ENCODE data around the gene SPINT2.
"Not testable (repeated sequence)": the region's sequence is repeated elsewhere in the genome, so short reads cannot be mapped to it uniquely, and the experiment has no call there.

SPINT2 gene

DNA sequence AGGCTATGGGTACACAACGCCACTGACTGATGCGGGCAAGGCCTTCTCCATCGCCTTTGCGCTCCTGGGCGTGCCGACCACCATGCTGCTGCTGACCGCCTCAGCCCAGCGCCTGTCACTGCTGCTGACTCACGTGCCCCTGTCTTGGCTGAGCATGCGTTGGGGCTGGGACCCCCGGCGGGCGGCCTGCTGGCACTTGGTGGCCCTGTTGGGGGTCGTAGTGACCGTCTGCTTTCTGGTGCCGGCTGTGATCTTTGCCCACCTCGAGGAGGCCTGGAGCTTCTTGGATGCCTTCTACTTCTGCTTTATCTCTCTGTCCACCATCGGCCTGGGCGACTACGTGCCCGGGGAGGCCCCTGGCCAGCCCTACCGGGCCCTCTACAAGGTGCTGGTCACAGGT, 62.2 kb downstream of the SPINT2 start:
- H3K36me3 ChIP-seq (ENCODE audit: control insufficient read depth, insufficient read depth, low read length) = peaks cover 20% of the 10 kb centered on the region
- no peaks in the 10 kb centered on the region for H3K4me1 ChIP-seq (ENCODE audit: control insufficient read depth, insufficient read depth, low read length)

DNA sequence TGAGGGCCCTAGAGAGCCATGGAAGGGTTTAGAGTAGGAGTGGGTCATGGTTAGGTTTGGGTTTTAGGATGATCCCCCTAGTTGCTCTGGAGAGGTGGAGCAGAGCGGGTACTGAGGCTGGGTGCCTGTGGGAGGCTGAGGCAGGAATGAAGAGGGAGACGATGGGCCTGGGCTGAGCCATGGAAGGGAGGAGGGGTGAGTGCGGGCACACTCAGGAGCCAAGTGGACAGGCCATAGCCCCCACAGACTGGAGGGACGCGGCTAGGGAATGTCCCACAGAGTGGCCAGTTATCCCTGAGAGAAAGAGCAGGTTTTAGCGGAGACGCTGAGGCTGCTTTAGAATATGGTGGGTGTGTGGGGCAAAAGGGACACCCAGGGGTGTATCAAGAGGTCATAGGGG, 65.3 kb downstream of the SPINT2 start:
- H3K36me3 ChIP-seq (ENCODE audit: control insufficient read depth, insufficient read depth, low read length) = peaks cover 20% of the 10 kb centered on the region
- no peaks in the 10 kb centered on the region for H3K27me3 ChIP-seq (ENCODE audit: control insufficient read depth, insufficient read depth, low read length)
- no peak overlapping the region for H3K27ac ChIP-seq (ENCODE audit: low read depth, low read length)

More for the DNA sequence above, 62.2 kb downstream of the SPINT2 start:
- Histone ChIP-seq H3K27ac (ENCODE audit: low read depth, low read length) (no peak overlapping the region), H3K9me3 (ENCODE audit: control insufficient read depth, insufficient read depth, low read length) (no peaks in the 10 kb centered on the region), H3K9ac (ENCODE audit: low read depth, low read length) (no peak overlapping the region), H3K27me3 (ENCODE audit: control insufficient read depth, insufficient read depth, low read length) (no peaks in the 10 kb centered on the region), H3K4me3 (ENCODE audit: low read depth, low read length) (no peak overlapping the region)

DNA sequence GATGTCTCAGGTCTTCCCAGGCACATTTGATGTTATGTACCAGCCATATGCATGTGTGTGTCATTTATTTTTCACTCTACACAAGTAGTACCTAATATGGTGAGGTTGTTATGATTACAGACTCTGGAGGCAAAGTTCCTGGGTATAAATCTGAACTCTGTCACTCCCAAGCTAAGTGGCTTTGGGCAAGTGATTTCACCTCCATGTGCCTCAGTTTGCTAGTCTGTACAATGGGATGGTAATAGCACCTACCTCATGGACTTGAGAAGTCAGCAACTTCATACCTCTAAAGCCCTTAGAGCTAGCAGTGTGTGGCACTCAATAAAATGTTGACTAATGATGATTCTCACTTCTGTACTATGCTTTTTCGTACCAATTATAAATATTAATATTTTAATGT, 67.4 kb downstream of the SPINT2 start:
- Histone ChIP-seq H3K4me1 (ENCODE audit: control insufficient read depth, insufficient read depth, low read length) (no peaks in the 10 kb centered on the region), H3K27ac (ENCODE audit: low read depth, low read length) (no peak overlapping the region), H3K27me3 (ENCODE audit: control insufficient read depth, insufficient read depth, low read length) (no peaks in the 10 kb centered on the region), H3K4me3 (ENCODE audit: low read depth, low read length) (no peak overlapping the region), H3K9me3 (ENCODE audit: control insufficient read depth, insufficient read depth, low read length) (no peaks in the 10 kb centered on the region), H3K36me3 (ENCODE audit: control insufficient read depth, insufficient read depth, low read length) (peaks cover 17% of the 10 kb centered on the region), H3K9ac (ENCODE audit: low read depth, low read length) (no peak overlapping the region)

More for the DNA sequence above, 65.3 kb downstream of the SPINT2 start:
- Histone ChIP-seq H3K9me3 (ENCODE audit: control insufficient read depth, insufficient read depth, low read length) (no peaks in the 10 kb centered on the region), H3K4me3 (ENCODE audit: low read depth, low read length) (no peak overlapping the region), H3K9ac (ENCODE audit: low read depth, low read length) (no peak overlapping the region), H3K4me1 (ENCODE audit: control insufficient read depth, insufficient read depth, low read length) (no peaks in the 10 kb centered on the region)

DNA sequence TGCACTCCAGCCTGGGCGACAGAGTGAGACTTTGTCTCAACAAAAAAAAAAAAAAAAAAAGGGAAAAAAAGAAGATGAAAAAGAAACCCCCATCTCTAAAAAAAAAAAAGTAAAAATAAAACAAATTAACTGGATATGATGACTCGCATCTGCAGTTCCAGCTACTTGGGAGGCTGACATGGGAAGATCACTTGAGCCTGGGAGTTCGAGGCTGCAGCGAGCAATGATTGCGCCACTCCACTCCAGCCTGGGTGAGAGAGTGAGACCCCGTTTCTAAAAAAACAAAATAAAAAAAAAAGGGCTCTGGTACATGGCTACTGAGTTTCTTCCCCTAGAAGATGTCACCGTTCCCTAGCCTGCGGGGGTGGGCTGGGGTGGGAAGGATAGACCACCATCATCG, 68.9 kb downstream of the SPINT2 start:
- Histone ChIP-seq H3K9ac (ENCODE audit: low read depth, low read length) (no peak overlapping the region), H3K4me3 (ENCODE audit: low read depth, low read length) (no peak overlapping the region)

DNA sequence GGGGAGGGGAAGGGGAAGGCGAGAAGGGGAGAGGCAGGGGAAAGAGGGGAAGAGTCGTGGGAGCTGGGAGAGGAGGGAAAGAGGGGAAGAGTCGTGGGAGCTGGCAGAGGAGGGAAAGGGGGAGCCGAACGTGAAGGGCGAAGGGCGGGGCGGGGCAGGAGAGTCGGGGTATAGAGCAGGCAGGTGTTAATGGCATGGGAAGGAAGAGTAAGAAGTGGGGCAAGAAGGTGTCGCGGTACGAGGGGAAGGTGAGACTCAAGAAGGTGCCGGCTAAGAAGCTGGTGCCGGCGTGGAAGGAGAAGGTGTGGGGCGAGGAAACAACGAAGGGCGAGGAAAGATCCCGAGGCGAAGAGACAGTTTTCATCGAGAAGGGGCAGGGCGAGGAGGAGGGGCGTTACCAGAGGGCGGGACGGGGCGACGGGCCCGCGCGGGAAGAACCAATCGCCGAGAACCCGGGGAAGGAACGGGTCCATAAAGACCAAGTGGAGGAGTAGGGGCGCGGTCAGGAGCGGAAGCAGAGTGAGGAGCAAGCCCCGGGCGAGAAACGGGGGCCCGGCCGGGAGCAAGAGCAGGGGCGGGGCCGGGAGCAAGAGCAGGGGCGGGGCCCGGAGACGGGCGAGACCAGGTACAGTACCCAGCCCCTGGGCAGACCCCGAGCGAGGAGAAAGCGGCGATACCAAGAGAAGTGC, 71.7 kb downstream of the SPINT2 start:
- H3K27ac ChIP-seq (ENCODE audit: low read depth, low read length) = peak overlapping the region; percentile 72

More for the DNA sequence above, 68.9 kb downstream of the SPINT2 start:
- peaks cover 5% of the 10 kb centered on the region; the same call in 1 of the 2 replicates for H3K4me1 ChIP-seq (ENCODE audit: control insufficient read depth, insufficient read depth, low read length)
- H3K27ac ChIP-seq (ENCODE audit: low read depth, low read length) = no peak overlapping the region
- H3K36me3 ChIP-seq (ENCODE audit: control insufficient read depth, insufficient read depth, low read length) = peaks cover 2% of the 10 kb centered on the region; the same call in 1 of the 2 replicates
- no peaks in the 10 kb centered on the region for H3K9me3 ChIP-seq (ENCODE audit: control insufficient read depth, insufficient read depth, low read length)
- H3K27me3 ChIP-seq (ENCODE audit: control insufficient read depth, insufficient read depth, low read length) = no peaks in the 10 kb centered on the region

DNA sequence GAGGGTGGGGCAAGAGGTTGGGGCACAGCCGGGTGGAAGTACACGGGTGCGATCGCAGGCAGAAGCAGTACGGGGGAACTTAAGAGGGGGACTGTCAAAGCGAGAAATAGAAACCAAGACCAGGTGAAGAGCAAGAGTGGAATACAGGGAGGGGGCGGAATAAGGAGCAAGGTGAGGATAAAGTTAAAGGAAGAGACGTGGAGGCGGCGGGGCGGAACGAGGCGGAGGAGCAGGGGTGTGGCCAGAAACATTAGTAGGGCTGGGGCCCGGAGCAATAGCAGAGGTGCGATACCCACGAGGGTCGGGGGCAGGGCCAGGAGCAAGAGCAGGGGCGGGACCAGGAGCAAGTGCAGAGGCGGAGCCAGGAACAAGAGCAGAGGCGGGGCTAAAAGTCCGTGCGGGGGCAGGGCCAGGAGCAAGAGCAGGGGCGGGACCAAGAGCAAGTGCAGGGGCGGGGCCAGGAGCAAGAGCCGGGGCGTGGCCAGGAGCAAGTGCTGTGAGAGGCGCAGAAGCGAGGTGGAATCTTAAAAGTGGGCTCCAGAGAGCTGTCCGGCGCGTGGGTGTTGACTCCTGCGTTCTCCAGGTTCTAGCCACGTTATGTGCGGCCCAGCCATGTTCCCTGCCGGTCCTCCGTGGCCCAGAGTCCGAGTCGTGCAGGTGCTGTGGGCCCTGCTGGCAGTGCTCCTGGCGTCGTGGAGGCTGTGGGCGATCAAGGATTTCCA, 72.4 kb downstream of the SPINT2 start:
- Histone ChIP-seq H3K9ac (ENCODE audit: low read depth, low read length) (peak overlapping the region; percentile 22; the same call in 1 of the 2 replicates), H3K27me3 (ENCODE audit: control insufficient read depth, insufficient read depth, low read length) (no peaks in the 10 kb centered on the region), H3K4me3 (ENCODE audit: low read depth, low read length) (peak overlapping the region; percentile 93), H3K36me3 (ENCODE audit: control insufficient read depth, insufficient read depth, low read length) (no peaks in the 10 kb centered on the region), H3K4me1 (ENCODE audit: control insufficient read depth, insufficient read depth, low read length) (peaks cover 5% of the 10 kb centered on the region; the same call in 1 of the 2 replicates), H3K9me3 (ENCODE audit: control insufficient read depth, insufficient read depth, low read length) (no peaks in the 10 kb centered on the region), H3K27ac (ENCODE audit: low read depth, low read length) (peak overlapping the region; percentile 72)

More for the DNA sequence above, 71.7 kb downstream of the SPINT2 start:
- Histone ChIP-seq H3K4me1 (ENCODE audit: control insufficient read depth, insufficient read depth, low read length) (peaks cover 5% of the 10 kb centered on the region; the same call in 1 of the 2 replicates), H3K9me3 (ENCODE audit: control insufficient read depth, insufficient read depth, low read length) (no peaks in the 10 kb centered on the region), H3K4me3 (ENCODE audit: low read depth, low read length) (peak overlapping the region; percentile 93), H3K27me3 (ENCODE audit: control insufficient read depth, insufficient read depth, low read length) (no peaks in the 10 kb centered on the region), H3K9ac (ENCODE audit: low read depth, low read length) (no peak overlapping the region; the same call in 1 of the 2 replicates), H3K36me3 (ENCODE audit: control insufficient read depth, insufficient read depth, low read length) (no peaks in the 10 kb centered on the region)

DNA sequence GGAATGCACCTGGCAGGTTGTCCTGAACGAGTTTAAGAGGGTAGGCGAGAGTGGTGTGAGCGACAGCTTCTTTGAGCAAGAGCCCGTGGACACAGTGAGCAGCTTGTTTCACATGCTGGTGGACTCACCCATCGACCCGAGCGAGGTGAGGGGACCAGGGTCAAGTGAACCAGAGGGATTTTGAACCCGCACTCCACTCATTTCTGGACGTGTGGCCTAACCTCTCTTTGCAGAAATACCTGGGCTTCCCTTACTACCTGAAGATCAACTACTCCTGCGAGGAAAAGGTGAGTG, 72.9 kb downstream of the SPINT2 start:
- no peaks in the 10 kb centered on the region for H3K27me3 ChIP-seq (ENCODE audit: control insufficient read depth, insufficient read depth, low read length)
- peaks cover 5% of the 10 kb centered on the region; the same call in 1 of the 2 replicates for H3K4me1 ChIP-seq (ENCODE audit: control insufficient read depth, insufficient read depth, low read length)
- no peak overlapping the region for H3K27ac ChIP-seq (ENCODE audit: low read depth, low read length)
- H3K9ac ChIP-seq (ENCODE audit: low read depth, low read length) = 0 out of 2 replicates have a peak overlapping the region, but pooled peaks have one; percentile 22
- H3K9me3 ChIP-seq (ENCODE audit: control insufficient read depth, insufficient read depth, low read length) = no peaks in the 10 kb centered on the region
- peak overlapping the region; percentile 93 for H3K4me3 ChIP-seq (ENCODE audit: low read depth, low read length)
- H3K36me3 ChIP-seq (ENCODE audit: control insufficient read depth, insufficient read depth, low read length) = no peaks in the 10 kb centered on the region

DNA sequence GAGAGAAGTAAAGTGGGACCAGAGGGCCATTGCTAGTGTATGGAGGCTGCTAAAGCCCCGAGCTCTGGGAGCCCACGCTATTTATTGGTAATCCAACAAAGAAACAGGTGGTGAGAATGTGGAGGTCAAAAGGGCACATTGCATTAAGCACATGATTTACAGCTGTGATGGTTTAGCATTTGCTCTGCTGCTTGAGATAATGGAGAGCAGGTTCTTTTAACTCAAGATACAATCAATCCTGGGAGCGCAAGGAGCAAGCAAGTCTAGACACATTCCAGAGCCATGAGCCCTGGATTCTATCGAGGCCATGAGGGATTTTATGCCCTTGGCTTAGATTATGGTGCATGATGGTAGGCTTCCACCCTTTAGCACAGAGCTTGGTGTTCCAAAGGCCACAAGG, 74.6 kb downstream of the SPINT2 start:
- H3K27ac ChIP-seq (ENCODE audit: low read depth, low read length); H3K9ac ChIP-seq (ENCODE audit: low read depth, low read length); H3K36me3 ChIP-seq (ENCODE audit: control insufficient read depth, insufficient read depth, low read length); H3K4me1 ChIP-seq (ENCODE audit: control insufficient read depth, insufficient read depth, low read length); H3K27me3 ChIP-seq (ENCODE audit: control insufficient read depth, insufficient read depth, low read length); H3K4me3 ChIP-seq (ENCODE audit: low read depth, low read length); H3K9me3 ChIP-seq (ENCODE audit: control insufficient read depth, insufficient read depth, low read length): not testable (repeated sequence)

DNA sequence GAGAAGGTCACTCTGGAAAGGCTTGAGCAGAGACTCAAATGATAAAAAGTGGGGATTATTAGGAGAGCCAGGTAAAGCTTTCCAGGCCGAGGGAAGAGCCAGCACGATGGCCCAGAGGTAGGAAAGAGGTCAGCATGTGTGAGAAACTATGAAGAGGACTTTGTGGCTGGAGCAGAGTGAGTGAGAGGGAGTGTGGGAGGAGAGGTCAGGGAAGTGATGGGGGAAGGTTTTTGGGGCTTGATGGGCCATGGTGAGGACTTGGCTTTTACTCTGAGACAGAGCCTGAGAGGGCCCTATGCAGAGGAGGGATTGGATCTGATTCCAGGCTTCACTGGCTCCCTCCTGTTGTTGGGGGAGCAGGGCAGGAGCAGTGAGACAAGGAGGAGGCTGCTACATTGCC, 76.6 kb downstream of the SPINT2 start:
- Histone ChIP-seq H3K27ac (ENCODE audit: low read depth, low read length) (no peak overlapping the region), H3K4me1 (ENCODE audit: control insufficient read depth, insufficient read depth, low read length) (peaks cover 5% of the 10 kb centered on the region; the same call in 1 of the 2 replicates), H3K4me3 (ENCODE audit: low read depth, low read length) (no peak overlapping the region), H3K9me3 (ENCODE audit: control insufficient read depth, insufficient read depth, low read length) (no peaks in the 10 kb centered on the region), H3K36me3 (ENCODE audit: control insufficient read depth, insufficient read depth, low read length) (no peaks in the 10 kb centered on the region), H3K9ac (ENCODE audit: low read depth, low read length) (no peak overlapping the region), H3K27me3 (ENCODE audit: control insufficient read depth, insufficient read depth, low read length) (no peaks in the 10 kb centered on the region)

Data from HUES48 (cell line).